GM23338 (cell line): ENCODE data around the gene KCNF1. TPM values are rescaled to one million over a fixed set of nuclear protein-coding genes. Genes with fewer than 3 reads are reported as not detected.
"Not testable (repeated sequence)": the region's sequence is repeated elsewhere in the genome, so short reads cannot be mapped to it uniquely, and the experiment has no call there.

Experiments
- ATAC-seq: fragments of 200-7000 bp; cut with Tn5 transposase; 3 replicates; pipeline ENCODE4 v1.9.1; 2020
- DNase-seq: peaks from one replicate; pipeline ENCODE4 v3.0.0-alpha.2; 2015; ENCODE audit warnings: low spot score
- H2AFZ ChIP-seq: fragments of 200-600 bp; sonication (generic); 2 replicates; pipeline ENCODE4 v1.8.0; 2016; ENCODE audit warnings: antibody characterized with exemption, mild to moderate bottlenecking, moderate library complexity
- H3F3A ChIP-seq: fragments of 200-600 bp; sonication (generic); replicated peaks from 2 replicates; pipeline ENCODE4 v1.8.0; 2017; ENCODE audit warnings: antibody characterized with exemption, mixed run types, low read depth
- H3K27ac ChIP-seq: fragments of 200-600 bp; sonication (generic); 2 replicates; pipeline ENCODE4 v1.6.1; 2016; ENCODE audit warnings: low read depth
- H3K27me3 ChIP-seq: fragments of 200-600 bp; sonication (generic); 2 replicates; pipeline ENCODE4 v1.8.0; 2016; ENCODE audit warnings: mild to moderate bottlenecking, mixed run types, moderate library complexity; ENCODE audit not compliant: insufficient read depth
- H3K36me3 ChIP-seq: fragments of 200-600 bp; sonication (generic); 2 replicates; pipeline ENCODE4 v1.8.0; 2016; ENCODE audit warnings: mild to moderate bottlenecking; ENCODE audit not compliant: insufficient read depth
- H3K4me1 ChIP-seq: fragments of 200-600 bp; sonication (generic); 2 replicates; pipeline ENCODE4 v1.8.0; 2016; ENCODE audit warnings: mild to moderate bottlenecking, moderate library complexity; ENCODE audit not compliant: insufficient read depth
- H3K4me2 ChIP-seq: fragments of 200-600 bp; sonication (generic); 2 replicates; pipeline ENCODE4 v1.7.1; 2017; ENCODE audit warnings: mixed run types
- H3K4me3 ChIP-seq: fragments of 200-600 bp; sonication (generic); 2 replicates; pipeline ENCODE4 v1.6.1; 2016; ENCODE audit warnings: mixed run types
- H3K79me2 ChIP-seq: fragments of 200-600 bp; sonication (generic); replicated peaks from 2 replicates; pipeline ENCODE4 v1.8.0; 2017; ENCODE audit warnings: mild to moderate bottlenecking; ENCODE audit not compliant: insufficient read depth
- H3K9me2 ChIP-seq: fragments of 200-600 bp; sonication (generic); 2 replicates; pipeline ENCODE4 v1.8.0; 2017; ENCODE audit not compliant: insufficient read depth
- H4K20me1 ChIP-seq: fragments of 200-600 bp; sonication (generic); replicated peaks from 2 replicates; pipeline ENCODE4 v1.8.0; 2017; ENCODE audit warnings: mild to moderate bottlenecking; ENCODE audit not compliant: insufficient read depth
- H3K27ac Mint-ChIP-seq: 2 replicates; pipeline ENCODE4 v1.8.0; 2020; ENCODE audit warnings: inconsistent platforms, mild to moderate bottlenecking, moderate library complexity, mixed read lengths
- H3K27me3 Mint-ChIP-seq: 3 replicates; pipeline ENCODE4 v1.8.0; 2022; ENCODE audit warnings: low read depth, mild to moderate bottlenecking, moderate library complexity, mixed read lengths, inconsistent platforms; ENCODE audit not compliant: insufficient read depth, poor library complexity
- H3K36me3 Mint-ChIP-seq: 3 replicates; pipeline ENCODE4 v1.8.0; 2021; ENCODE audit warnings: low read depth, mild to moderate bottlenecking, inconsistent platforms, moderate library complexity, mixed read lengths
- H3K4me1 Mint-ChIP-seq: 3 replicates; pipeline ENCODE4 v1.8.0; 2020; ENCODE audit warnings: mild to moderate bottlenecking, inconsistent platforms, mixed read lengths
- H3K4me3 Mint-ChIP-seq: 3 replicates; pipeline ENCODE4 v1.8.0; 2021; ENCODE audit warnings: moderate library complexity, mild to moderate bottlenecking, inconsistent platforms, mixed read lengths
- H3K9me3 Mint-ChIP-seq: 3 replicates; pipeline ENCODE4 v1.8.0; 2020; ENCODE audit warnings: moderate library complexity, mild to moderate bottlenecking, inconsistent platforms, mixed read lengths
- NANOG ChIP-seq: IDR thresholded peaks from 2 replicates; pipeline ENCODE4 v1.6.1; 2016; ENCODE audit warnings: antibody characterized with exemption, borderline replicate concordance
- ZNF114 ChIP-seq: fragments of 250-450 bp; sonication (Bioruptor Pico); IDR thresholded peaks from 2 replicates; pipeline ENCODE4 v1.5.0; 2020; ENCODE audit warnings: mild to moderate bottlenecking, moderate library complexity
- polyA plus RNA-seq: library from polyadenylated mRNA; unstranded; fragments of >200 nt; fragmentation: Nextera tagmentation; extraction: Ambion mirVana; gene quantifications from 2 replicates; pipeline ENCODE4 v1.2.1, GENCODE V29; 2016
- total RNA-seq: library from RNA; depleted of rRNA; stranded (reverse); fragments of >200 nt; shearing (Covaris generic); gene quantifications from 2 replicates; pipeline ENCODE4 v1.2.3, GENCODE V29; 2014
- TF ChIP-seq, protein P1 (sequence below): fragments of 250-450 bp; sonication (Bioruptor Pico); IDR thresholded peaks from 2 replicates; pipeline ENCODE4 v1.5.0; 2020; ENCODE audit warnings: mild to moderate bottlenecking, moderate library complexity

The KCNF1 gene
- total and polyA plus RNA-seq, 2 experiments from 2014 or later = 0.11 to 1.5 TPM

DNA sequence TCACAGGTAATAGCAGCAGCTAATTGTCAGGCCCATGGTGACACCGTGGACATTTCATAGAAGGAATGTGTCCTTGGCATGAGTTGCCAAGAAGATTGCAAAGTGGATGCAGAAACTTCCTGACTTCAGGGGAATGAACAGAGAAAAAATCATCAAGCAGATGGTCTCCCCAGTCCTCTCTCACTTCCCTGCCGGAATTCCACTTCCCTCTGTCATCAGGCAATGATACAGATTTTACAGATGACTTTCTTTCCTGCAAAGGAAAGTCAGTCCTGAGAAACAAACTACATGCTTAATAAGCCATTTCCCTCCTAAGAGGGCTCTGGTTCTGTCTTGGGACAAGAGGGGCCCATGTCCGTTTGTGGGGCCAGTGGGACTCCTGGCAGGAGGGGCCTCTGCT lies 45.7 kb downstream of the KCNF1 start (continued):
- TF ChIP-seq, protein P1, sequence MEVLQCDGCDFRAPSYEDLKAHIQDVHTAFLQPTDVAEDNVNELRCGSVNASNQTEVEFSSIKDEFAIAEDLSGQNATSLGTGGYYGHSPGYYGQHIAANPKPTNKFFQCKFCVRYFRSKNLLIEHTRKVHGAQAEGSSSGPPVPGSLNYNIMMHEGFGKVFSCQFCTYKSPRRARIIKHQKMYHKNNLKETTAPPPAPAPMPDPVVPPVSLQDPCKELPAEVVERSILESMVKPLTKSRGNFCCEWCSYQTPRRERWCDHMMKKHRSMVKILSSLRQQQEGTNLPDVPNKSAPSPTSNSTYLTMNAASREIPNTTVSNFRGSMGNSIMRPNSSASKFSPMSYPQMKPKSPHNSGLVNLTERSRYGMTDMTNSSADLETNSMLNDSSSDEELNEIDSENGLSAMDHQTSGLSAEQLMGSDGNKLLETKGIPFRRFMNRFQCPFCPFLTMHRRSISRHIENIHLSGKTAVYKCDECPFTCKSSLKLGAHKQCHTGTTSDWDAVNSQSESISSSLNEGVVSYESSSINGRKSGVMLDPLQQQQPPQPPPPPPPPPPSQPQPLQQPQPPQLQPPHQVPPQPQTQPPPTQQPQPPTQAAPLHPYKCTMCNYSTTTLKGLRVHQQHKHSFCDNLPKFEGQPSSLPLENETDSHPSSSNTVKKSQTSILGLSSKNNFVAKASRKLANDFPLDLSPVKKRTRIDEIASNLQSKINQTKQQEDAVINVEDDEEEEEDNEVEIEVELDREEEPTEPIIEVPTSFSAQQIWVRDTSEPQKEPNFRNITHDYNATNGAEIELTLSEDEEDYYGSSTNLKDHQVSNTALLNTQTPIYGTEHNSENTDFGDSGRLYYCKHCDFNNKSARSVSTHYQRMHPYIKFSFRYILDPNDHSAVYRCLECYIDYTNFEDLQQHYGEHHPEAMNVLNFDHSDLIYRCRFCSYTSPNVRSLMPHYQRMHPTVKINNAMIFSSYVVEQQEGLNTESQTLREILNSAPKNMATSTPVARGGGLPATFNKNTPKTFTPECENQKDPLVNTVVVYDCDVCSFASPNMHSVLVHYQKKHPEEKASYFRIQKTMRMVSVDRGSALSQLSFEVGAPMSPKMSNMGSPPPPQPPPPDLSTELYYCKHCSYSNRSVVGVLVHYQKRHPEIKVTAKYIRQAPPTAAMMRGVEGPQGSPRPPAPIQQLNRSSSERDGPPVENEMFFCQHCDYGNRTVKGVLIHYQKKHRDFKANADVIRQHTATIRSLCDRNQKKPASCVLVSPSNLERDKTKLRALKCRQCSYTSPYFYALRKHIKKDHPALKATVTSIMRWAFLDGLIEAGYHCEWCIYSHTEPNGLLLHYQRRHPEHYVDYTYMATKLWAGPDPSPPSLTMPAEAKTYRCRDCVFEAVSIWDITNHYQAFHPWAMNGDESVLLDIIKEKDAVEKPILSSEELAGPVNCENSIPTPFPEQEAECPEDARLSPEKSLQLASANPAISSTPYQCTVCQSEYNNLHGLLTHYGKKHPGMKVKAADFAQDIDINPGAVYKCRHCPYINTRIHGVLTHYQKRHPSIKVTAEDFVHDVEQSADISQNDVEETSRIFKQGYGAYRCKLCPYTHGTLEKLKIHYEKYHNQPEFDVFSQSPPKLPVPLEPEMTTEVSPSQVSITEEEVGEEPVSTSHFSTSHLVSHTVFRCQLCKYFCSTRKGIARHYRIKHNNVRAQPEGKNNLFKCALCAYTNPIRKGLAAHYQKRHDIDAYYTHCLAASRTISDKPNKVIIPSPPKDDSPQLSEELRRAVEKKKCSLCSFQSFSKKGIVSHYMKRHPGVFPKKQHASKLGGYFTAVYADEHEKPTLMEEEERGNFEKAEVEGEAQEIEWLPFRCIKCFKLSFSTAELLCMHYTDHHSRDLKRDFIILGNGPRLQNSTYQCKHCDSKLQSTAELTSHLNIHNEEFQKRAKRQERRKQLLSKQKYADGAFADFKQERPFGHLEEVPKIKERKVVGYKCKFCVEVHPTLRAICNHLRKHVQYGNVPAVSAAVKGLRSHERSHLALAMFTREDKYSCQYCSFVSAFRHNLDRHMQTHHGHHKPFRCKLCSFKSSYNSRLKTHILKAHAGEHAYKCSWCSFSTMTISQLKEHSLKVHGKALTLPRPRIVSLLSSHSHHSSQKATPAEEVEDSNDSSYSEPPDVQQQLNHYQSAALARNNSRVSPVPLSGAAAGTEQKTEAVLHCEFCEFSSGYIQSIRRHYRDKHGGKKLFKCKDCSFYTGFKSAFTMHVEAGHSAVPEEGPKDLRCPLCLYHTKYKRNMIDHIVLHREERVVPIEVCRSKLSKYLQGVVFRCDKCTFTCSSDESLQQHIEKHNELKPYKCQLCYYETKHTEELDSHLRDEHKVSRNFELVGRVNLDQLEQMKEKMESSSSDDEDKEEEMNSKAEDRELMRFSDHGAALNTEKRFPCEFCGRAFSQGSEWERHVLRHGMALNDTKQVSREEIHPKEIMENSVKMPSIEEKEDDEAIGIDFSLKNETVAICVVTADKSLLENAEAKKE (CRISPR knock-in tag) = no peak
- TF ChIP-seq ZNF114 = no peak
- no peak for TF ChIP-seq NANOG

DNA sequence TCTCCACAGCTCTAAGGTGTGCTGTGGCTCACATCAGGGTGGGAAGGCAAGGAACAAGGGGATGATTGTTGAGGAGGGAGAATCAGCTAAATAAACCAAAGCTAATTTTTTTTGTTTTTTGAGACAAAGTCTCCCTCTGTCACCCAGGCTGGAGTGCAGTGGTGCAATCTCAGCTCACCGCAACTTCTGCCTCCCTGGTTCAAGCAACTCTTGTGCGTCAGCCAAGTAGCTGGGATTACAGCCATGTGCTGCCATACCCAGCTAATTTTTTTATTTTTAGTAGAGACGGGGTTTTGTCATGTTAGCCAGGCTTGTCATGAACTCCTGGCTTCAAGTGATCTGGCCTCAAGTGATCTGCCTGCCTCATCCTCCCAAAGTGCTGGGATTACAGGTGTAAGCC lies 46.7 kb downstream of the KCNF1 start:
- Mint-ChIP-seq H3K9me3 (peaks cover 15% of the 10 kb centered on the region), H3K27me3 (peaks cover 13% of the 10 kb centered on the region)
- H3K4me1 Mint-ChIP-seq, H3K4me2 ChIP-seq, ATAC-seq, H3K4me3 ChIP-seq, H3K4me3 Mint-ChIP-seq, DNase-seq, H3K36me3 Mint-ChIP-seq, H3K27ac Mint-ChIP-seq, H3K4me1 ChIP-seq, H3K27me3 ChIP-seq, H2AFZ ChIP-seq, H3K79me2 ChIP-seq, H3F3A ChIP-seq, H3K9me2 ChIP-seq, H3K27ac ChIP-seq, H3K36me3 ChIP-seq, H4K20me1 ChIP-seq: not testable (repeated sequence)
